Measurements from ENCODE around the gene VPS16. TPM values are rescaled to one million over a fixed set of nuclear protein-coding genes. Genes with fewer than 3 reads are reported as not detected.
"Not testable (repeated sequence)": the region's sequence is repeated elsewhere in the genome, so short reads cannot be mapped to it uniquely, and the experiment has no call there.

Gene VPS16
- total RNA-seq, 1 experiment from 2014 or later = 46.6 TPM

- CTCF ChIA-PET = no interaction called here
- POLR2A ChIA-PET = no interaction called here
- BruUV-seq (replicated peaks) = no TSS peak
Measured at GRCh38 chr20:2892376-2892775, 51.8 kb downstream of the VPS16 start.

GRCh38 chr20:2894221-2894620 is 53.7 kb downstream of the VPS16 start:
- Histone ChIP-seq H3K36me3 (ENCODE audit: control insufficient read depth, insufficient read depth, low read length) (no peaks in the 10 kb centered on the region), H3K4me1 (peaks cover 6% of the 10 kb centered on the region; the same call in 1 of the 2 replicates), H3K4me3 (ENCODE audit: low read depth, low read length) (no peak overlapping the region), H3K27me3 (replicated peaks; ENCODE audit: control insufficient read depth, insufficient read depth, low read length) (no peaks in the 10 kb centered on the region), H3K9me3 (no peaks in the 10 kb centered on the region; the same call in 1 of the 2 replicates)
- TF ChIP-seq CTCF (IDR thresholded peaks at IDR 0.05; ENCODE audit: insufficient read depth in 1 of 2, low read depth in 1 of 2, low read length in 1 of 2, severe bottlenecking in 1 of 2, unreplicated experiment in 1 of 2) = no peak
- DNase-seq = no peak
- BruUV-seq (replicated peaks) = no TSS peak
- H3K36me3 Mint-ChIP-seq (ENCODE audit: insufficient read depth, unreplicated experiment) = peaks cover 9% of the 10 kb centered on the region
- ChIA-PET CTCF (no interaction called here), POLR2A (no interaction called here)
- no peaks in the 10 kb centered on the region for H3K9me3 Mint-ChIP-seq (ENCODE audit: unreplicated experiment)
- H3K4me3 Mint-ChIP-seq (ENCODE audit: unreplicated experiment) = no peak overlapping the region
- H3K4me1 Mint-ChIP-seq (ENCODE audit: low read depth, unreplicated experiment) = no peaks in the 10 kb centered on the region
- intact Hi-C loops (cut with micrococcal nuclease; ENCODE audit: unreplicated experiment) = no loop called here
- H3K27ac Mint-ChIP-seq (ENCODE audit: unreplicated experiment) = no peak overlapping the region
- no peaks in the 10 kb centered on the region for H3K27me3 Mint-ChIP-seq (ENCODE audit: insufficient read depth, unreplicated experiment)

More at GRCh38 chr20:2892376-2892775, 51.8 kb downstream of the VPS16 start:
- no peak overlapping the region for H3K4me3 Mint-ChIP-seq (ENCODE audit: unreplicated experiment)
- H3K9me3 Mint-ChIP-seq (ENCODE audit: unreplicated experiment) = no peaks in the 10 kb centered on the region
- H3K4me1 Mint-ChIP-seq (ENCODE audit: low read depth, unreplicated experiment) = no peaks in the 10 kb centered on the region
- no peaks in the 10 kb centered on the region; the same call in 1 of the 2 replicates for H3K9me3 ChIP-seq
- no peaks in the 10 kb centered on the region for H3K27me3 Mint-ChIP-seq (ENCODE audit: insufficient read depth, unreplicated experiment)
- peaks cover 6% of the 10 kb centered on the region; the same call in 1 of the 2 replicates for H3K4me1 ChIP-seq
- no peaks in the 10 kb centered on the region; the same call in 1 of the 2 replicates for H3K36me3 ChIP-seq (ENCODE audit: control insufficient read depth, insufficient read depth, low read length)
- TF ChIP-seq CTCF (IDR thresholded peaks at IDR 0.05; ENCODE audit: insufficient read depth in 1 of 2, low read depth in 1 of 2, low read length in 1 of 2, severe bottlenecking in 1 of 2, unreplicated experiment in 1 of 2) = no peak
- intact Hi-C loops (cut with micrococcal nuclease; ENCODE audit: unreplicated experiment) = no loop called here
- no peak for DNase-seq
- no peak overlapping the region for H3K27ac Mint-ChIP-seq (ENCODE audit: unreplicated experiment)
- no peaks in the 10 kb centered on the region for H3K27me3 ChIP-seq (replicated peaks; ENCODE audit: control insufficient read depth, insufficient read depth, low read length)
- H3K4me3 ChIP-seq (ENCODE audit: low read depth, low read length) = no peak overlapping the region
- H3K36me3 Mint-ChIP-seq (ENCODE audit: insufficient read depth, unreplicated experiment) = peaks cover 7% of the 10 kb centered on the region

GRCh38 chr20:2895154-2895553 is 54.6 kb downstream of the VPS16 start:
- H3K27me3 ChIP-seq (replicated peaks; ENCODE audit: control insufficient read depth, insufficient read depth, low read length); intact Hi-C loops (cut with micrococcal nuclease; ENCODE audit: unreplicated experiment); H3K9me3 ChIP-seq; H3K27ac Mint-ChIP-seq (ENCODE audit: unreplicated experiment); H3K27me3 Mint-ChIP-seq (ENCODE audit: insufficient read depth, unreplicated experiment); H3K4me1 ChIP-seq; CTCF ChIA-PET; H3K36me3 Mint-ChIP-seq (ENCODE audit: insufficient read depth, unreplicated experiment); H3K9me3 Mint-ChIP-seq (ENCODE audit: unreplicated experiment); H3K36me3 ChIP-seq (ENCODE audit: control insufficient read depth, insufficient read depth, low read length); H3K4me3 Mint-ChIP-seq (ENCODE audit: unreplicated experiment); H3K4me1 Mint-ChIP-seq (ENCODE audit: low read depth, unreplicated experiment); DNase-seq; BruUV-seq (replicated peaks); H3K4me3 ChIP-seq (ENCODE audit: low read depth, low read length); POLR2A ChIA-PET: not testable (repeated sequence)

- Mint-ChIP-seq H3K4me1 (ENCODE audit: low read depth, unreplicated experiment) (no peaks in the 10 kb centered on the region), H3K36me3 (ENCODE audit: insufficient read depth, unreplicated experiment) (peaks cover 14% of the 10 kb centered on the region), H3K27ac (ENCODE audit: unreplicated experiment) (no peak overlapping the region), H3K27me3 (ENCODE audit: insufficient read depth, unreplicated experiment) (no peaks in the 10 kb centered on the region), H3K9me3 (ENCODE audit: unreplicated experiment) (peaks cover 3% of the 10 kb centered on the region), H3K4me3 (ENCODE audit: unreplicated experiment) (no peak overlapping the region)
- H3K4me1 ChIP-seq = no peaks in the 10 kb centered on the region
- no peaks in the 10 kb centered on the region for H3K27me3 ChIP-seq (replicated peaks; ENCODE audit: control insufficient read depth, insufficient read depth, low read length)
- ChIA-PET CTCF (no interaction called here), POLR2A (no interaction called here)
- H3K4me3 ChIP-seq (ENCODE audit: low read depth, low read length) = no peak overlapping the region
- TF ChIP-seq CTCF (IDR thresholded peaks at IDR 0.05; ENCODE audit: insufficient read depth in 1 of 2, low read depth in 1 of 2, low read length in 1 of 2, severe bottlenecking in 1 of 2, unreplicated experiment in 1 of 2) = no peak
- DNase-seq = no peak
- no peaks in the 10 kb centered on the region; the same call in 1 of the 2 replicates for H3K9me3 ChIP-seq
- BruUV-seq (replicated peaks) = no TSS peak
- intact Hi-C loops (cut with micrococcal nuclease; ENCODE audit: unreplicated experiment) = no loop called here
- H3K36me3 ChIP-seq (ENCODE audit: control insufficient read depth, insufficient read depth, low read length) = peaks cover 1% of the 10 kb centered on the region; the same call in 1 of the 2 replicates
Measured at GRCh38 chr20:2899243-2899642, 58.7 kb downstream of the VPS16 start.
